Loucy (cell line): ENCODE measurements around the gene TBXT.

ENCODE experiments used
- EZH2phosphoT487 ChIP-seq: fragments of 200-600 bp; IDR thresholded peaks from 2 replicates; pipeline ENCODE4 v1.6.1; 2018; ENCODE audit warnings: antibody characterized with exemption, mild to moderate bottlenecking, moderate library complexity, borderline replicate concordance
- TF ChIP-seq, protein P1 (sequence below): fragments of 200-600 bp; sonication (generic); conservative IDR thresholded peaks from 2 replicates; pipeline ENCODE4 v1.5.1; 2014; ENCODE audit warnings: mild to moderate bottlenecking, antibody characterized with exemption, low read length

GRCh38 chr6:166207284-166207561 lies 39.6 kb upstream of the TBXT start:
- TF ChIP-seq, protein P1, sequence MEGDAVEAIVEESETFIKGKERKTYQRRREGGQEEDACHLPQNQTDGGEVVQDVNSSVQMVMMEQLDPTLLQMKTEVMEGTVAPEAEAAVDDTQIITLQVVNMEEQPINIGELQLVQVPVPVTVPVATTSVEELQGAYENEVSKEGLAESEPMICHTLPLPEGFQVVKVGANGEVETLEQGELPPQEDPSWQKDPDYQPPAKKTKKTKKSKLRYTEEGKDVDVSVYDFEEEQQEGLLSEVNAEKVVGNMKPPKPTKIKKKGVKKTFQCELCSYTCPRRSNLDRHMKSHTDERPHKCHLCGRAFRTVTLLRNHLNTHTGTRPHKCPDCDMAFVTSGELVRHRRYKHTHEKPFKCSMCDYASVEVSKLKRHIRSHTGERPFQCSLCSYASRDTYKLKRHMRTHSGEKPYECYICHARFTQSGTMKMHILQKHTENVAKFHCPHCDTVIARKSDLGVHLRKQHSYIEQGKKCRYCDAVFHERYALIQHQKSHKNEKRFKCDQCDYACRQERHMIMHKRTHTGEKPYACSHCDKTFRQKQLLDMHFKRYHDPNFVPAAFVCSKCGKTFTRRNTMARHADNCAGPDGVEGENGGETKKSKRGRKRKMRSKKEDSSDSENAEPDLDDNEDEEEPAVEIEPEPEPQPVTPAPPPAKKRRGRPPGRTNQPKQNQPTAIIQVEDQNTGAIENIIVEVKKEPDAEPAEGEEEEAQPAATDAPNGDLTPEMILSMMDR = no peak
- no peak for TF ChIP-seq EZH2phosphoT487
